ENCODE data around the gene CYP3A5. TPM values are rescaled to one million over a fixed set of nuclear protein-coding genes. Genes with fewer than 3 reads are reported as not detected.

Gene CYP3A5
- total and polyA plus RNA-seq, 2 of the 13 experiments (the other 11 are each of a cell fraction or from before 2014, with no cell fraction given), result 5.7 to 9.3 TPM

- no peak for TF ChIP-seq ARID4A (CRISPR knock-in tag; IDR thresholded peaks at IDR 0.05; ENCODE audit: borderline replicate concordance)
- TF ChIP-seq AGO1 (IDR thresholded peaks at IDR 0.05; ENCODE audit: low read depth, low read length, poor library complexity, severe bottlenecking), result no peak
- 0 out of 2 replicates have a peak, but pooled peaks have one; percentile 20 for TF ChIP-seq SPEN (CRISPR knock-in tag; IDR thresholded peaks at IDR 0.05; ENCODE audit: low read depth)
- no peak for TF ChIP-seq USF2 (IDR thresholded peaks at IDR 0.05; ENCODE audit: low read depth, low read length)
- TF ChIP-seq USF2 (CRISPR knock-in tag; IDR thresholded peaks at IDR 0.05; ENCODE audit: borderline replicate concordance), result no peak
- TF ChIP-seq JUNB (CRISPR knock-in tag; IDR thresholded peaks at IDR 0.05; ENCODE audit: borderline replicate concordance), result no peak
- TF ChIP-seq HNRNPL (IDR thresholded peaks at IDR 0.05; ENCODE audit: low read depth, low read length), result no peak
- no peak for TF ChIP-seq ZNF546 (CRISPR knock-in tag; conservative IDR thresholded peaks at IDR 0.05)
- peak; percentile 42; the same call in 1 of the 2 replicates for TF ChIP-seq KAT8 (CRISPR knock-in tag; IDR thresholded peaks at IDR 0.05)
- no peak for TF ChIP-seq ZNF33A (CRISPR knock-in tag; IDR thresholded peaks at IDR 0.05; ENCODE audit: borderline replicate concordance)
- no peak for TF ChIP-seq ZNF407 (CRISPR knock-in tag; IDR thresholded peaks at IDR 0.05; ENCODE audit: not compliant biosample characterization)
- no peak for TF ChIP-seq ZFP36L2 (CRISPR knock-in tag; IDR thresholded peaks at IDR 0.05)
- TF ChIP-seq SP4 (CRISPR knock-in tag; IDR thresholded peaks at IDR 0.05), result no peak
Observed at GRCh38 chr7:99694201-99694911, 14.6 kb upstream of the CYP3A5 start (continued).

Measured in HepG2 (cell line).